Dermis blood vessel endothelial cell (primary cell): ENCODE data around the gene SLC19A2. TPM values are rescaled to one million over a fixed set of nuclear protein-coding genes. Genes with fewer than 3 reads are reported as not detected.
"Not testable (repeated sequence)": the region's sequence is repeated elsewhere in the genome, so short reads cannot be mapped to it uniquely, and the experiment has no call there.

ENCODE experiments used
- DNase-seq: peaks from one replicate; pipeline ENCODE4 v3.0.0; 2010
- total RNA-seq: library from RNA; depleted of rRNA; stranded (reverse); fragments of >200 nt; gene quantifications from 2 replicates; pipeline ENCODE4 v1.2.3, GENCODE V29; 2014

SLC19A2 gene
- 3.7 and 3.9 TPM in 2 replicates for total RNA-seq

GRCh38 chr1:169485431-169486280, at the start of gene SLC19A2:
TSS of gene SLC19A2 (minus strand) at chr1:169485944. CDS start at chr1:169485766, 178 bp downstream.
- peak; percentile 99 for DNase-seq

GRCh38 chr1:169534653-169535052, 48.9 kb upstream of the SLC19A2 start:
- DNase-seq: no peak

GRCh38 chr1:169533528-169534190, 47.9 kb upstream of the SLC19A2 start:
- DNase-seq: not testable (repeated sequence)

GRCh38 chr1:169530448-169530847, 44.7 kb upstream of the SLC19A2 start:
- no peak for DNase-seq

GRCh38 chr1:169529068-169529642, 43.4 kb upstream of the SLC19A2 start:
- no peak for DNase-seq

- no peak for DNase-seq
These were observed 42.7 kb upstream of the SLC19A2 start for GRCh38 chr1:169528215-169529067.

- DNase-seq: no peak
These were observed 41.9 kb upstream of the SLC19A2 start for GRCh38 chr1:169527451-169528214.

- no peak for DNase-seq
These were observed 41.3 kb upstream of the SLC19A2 start for GRCh38 chr1:169527001-169527400.

- DNase-seq: no peak
These were observed 40.5 kb upstream of the SLC19A2 start for GRCh38 chr1:169526120-169526832.

GRCh38 chr1:169525391-169525790, 39.6 kb upstream of the SLC19A2 start:
- DNase-seq: no peak

- no peak for DNase-seq
These were observed 38.2 kb upstream of the SLC19A2 start for GRCh38 chr1:169523904-169524303.

GRCh38 chr1:169521226-169521625, 35.5 kb upstream of the SLC19A2 start:
- no peak for DNase-seq

GRCh38 chr1:169517558-169518186, 31.9 kb upstream of the SLC19A2 start:
- DNase-seq: no peak

GRCh38 chr1:169515641-169516040, 29.9 kb upstream of the SLC19A2 start:
- DNase-seq: no peak

GRCh38 chr1:169514566-169515270, 29.0 kb upstream of the SLC19A2 start:
- no peak for DNase-seq

GRCh38 chr1:169513208-169513607, 27.5 kb upstream of the SLC19A2 start:
- DNase-seq: no peak

GRCh38 chr1:169511316-169512005, 25.7 kb upstream of the SLC19A2 start:
- DNase-seq: peak; percentile 8

GRCh38 chr1:169510060-169510459, 24.3 kb upstream of the SLC19A2 start:
- DNase-seq: no peak

- DNase-seq: no peak
These were observed 23.6 kb upstream of the SLC19A2 start for GRCh38 chr1:169509354-169509753.
